IPS-NIHi7 (cell line): ENCODE measurements around the gene OXLD1.

Experiments used
- DNase-seq: peaks from one replicate; pipeline ENCODE4 v3.0.0; 2012; ENCODE audit warnings: mixed read lengths; ENCODE audit errors: extremely low spot score

Gene OXLD1

GRCh38 chr17:81702934-81703746 is 36.7 kb upstream of the OXLD1 start, which contains the start of gene MRPL12:
MRPL12 (plus strand) TSS chr17:81703367; CDS start chr17:81703502, 135 bp downstream.
- peak; percentile 98 for DNase-seq

- DNase-seq = no peak
Observed at GRCh38 chr17:81701288-81702071, 35.1 kb upstream of the OXLD1 start.

- no peak for DNase-seq
Observed at GRCh38 chr17:81700353-81701287, 34.2 kb upstream of the OXLD1 start.

GRCh38 chr17:81697261-81698044 is 31.0 kb upstream of the OXLD1 start:
- DNase-seq = no peak

- DNase-seq = no peak
Observed at GRCh38 chr17:81696218-81696941, 30.0 kb upstream of the OXLD1 start.

- DNase-seq = no peak
Observed at GRCh38 chr17:81695801-81696200, 29.4 kb upstream of the OXLD1 start.

GRCh38 chr17:81695211-81695610 is 28.8 kb upstream of the OXLD1 start:
- no peak for DNase-seq

GRCh38 chr17:81694810-81695209 is 28.4 kb upstream of the OXLD1 start:
- no peak for DNase-seq

- peak; percentile 62 for DNase-seq
Observed at GRCh38 chr17:81693509-81694210, 27.3 kb upstream of the OXLD1 start.

- DNase-seq = no peak
Observed at GRCh38 chr17:81691608-81692007, 25.2 kb upstream of the OXLD1 start.

GRCh38 chr17:81691196-81691595 is 24.8 kb upstream of the OXLD1 start:
- no peak for DNase-seq

- no peak for DNase-seq
Observed at GRCh38 chr17:81690549-81690948, 24.1 kb upstream of the OXLD1 start.

GRCh38 chr17:81690066-81690465 is 23.7 kb upstream of the OXLD1 start:
- DNase-seq = no peak

GRCh38 chr17:81688616-81689015 is 22.2 kb upstream of the OXLD1 start:
- DNase-seq = no peak

- no peak for DNase-seq
Observed at GRCh38 chr17:81687770-81688541, 21.6 kb upstream of the OXLD1 start.

- no peak for DNase-seq
Observed at GRCh38 chr17:81686614-81687013, 20.2 kb upstream of the OXLD1 start.

GRCh38 chr17:81685108-81685507 is 18.7 kb upstream of the OXLD1 start:
- no peak for DNase-seq

GRCh38 chr17:81684442-81684911 is 18.1 kb upstream of the OXLD1 start:
- DNase-seq = no peak
